Ishikawa (cell line): ENCODE data around the gene CFAP68.

Source experiments
- CEBPB ChIP-seq: IDR thresholded peaks from 2 replicates; pipeline ENCODE4 v1.6.1; 2012
- CREB1 ChIP-seq: IDR thresholded peaks from 2 replicates; pipeline ENCODE4 v1.6.1; 2012; ENCODE audit warnings: low read depth
- EGR1 ChIP-seq: IDR thresholded peaks from 2 replicates; pipeline ENCODE4 v1.6.1; 2012
- EP300 ChIP-seq: IDR thresholded peaks from 2 replicates; pipeline ENCODE4 v1.6.1; 2012; ENCODE audit warnings: borderline replicate concordance
- MAX ChIP-seq: IDR thresholded peaks from 2 replicates; pipeline ENCODE4 v1.6.1; 2012
- NFIC ChIP-seq: IDR thresholded peaks from 2 replicates; pipeline ENCODE4 v1.6.1; 2012
- RAD21 ChIP-seq: IDR thresholded peaks from 2 replicates; pipeline ENCODE4 v1.6.1; 2012; ENCODE audit warnings: low read depth
- REST ChIP-seq: IDR thresholded peaks from 2 replicates; pipeline ENCODE4 v1.6.1; 2012; ENCODE audit warnings: low read depth, mild to moderate bottlenecking
- TAF1 ChIP-seq: IDR thresholded peaks from 2 replicates; pipeline ENCODE4 v1.6.1; 2012; ENCODE audit warnings: low read depth, mild to moderate bottlenecking
- TCF12 ChIP-seq: IDR thresholded peaks from 2 replicates; pipeline ENCODE4 v1.6.1; 2012; ENCODE audit warnings: low read depth
- TEAD4 ChIP-seq: IDR thresholded peaks from 2 replicates; pipeline ENCODE4 v1.6.1; 2012
- USF1 ChIP-seq: IDR thresholded peaks from 2 replicates; pipeline ENCODE4 v1.6.1; 2012
- YY1 ChIP-seq: IDR thresholded peaks from 2 replicates; pipeline ENCODE4 v1.6.1; 2012; ENCODE audit warnings: low read depth
- ZBTB7A ChIP-seq: IDR thresholded peaks from 2 replicates; pipeline ENCODE4 v1.6.1; 2012; ENCODE audit warnings: low read depth

GRCh38 chr11:111846636-111847035, 32.7 kb upstream of the CFAP68 start:
- no peak for TF ChIP-seq TAF1
- TF ChIP-seq YY1 = no peak
- TF ChIP-seq CREB1 = no peak
- TF ChIP-seq REST = no peak
- no peak for TF ChIP-seq MAX
- no peak for TF ChIP-seq EP300
- TF ChIP-seq USF1 = no peak
- no peak for TF ChIP-seq EGR1
- no peak for TF ChIP-seq CEBPB
- no peak for TF ChIP-seq RAD21
- no peak for TF ChIP-seq TCF12
- TF ChIP-seq ZBTB7A = no peak
- TF ChIP-seq TEAD4 = no peak
- TF ChIP-seq NFIC = no peak
